Activated CD8-positive, alpha-beta T cell treated with anti-CD3 and anti-CD28 coated beads for 36 hours (primary cell): ENCODE measurements around the gene HK1. TPM values are rescaled to one million over a fixed set of nuclear protein-coding genes. Genes with fewer than 3 reads are reported as not detected.
"Not testable (repeated sequence)": the region's sequence is repeated elsewhere in the genome, so short reads cannot be mapped to it uniquely, and the experiment has no call there.

Source experiments
- ATAC-seq: fragments of 200-7000 bp; cut with Tn5 transposase; one replicate; pipeline ENCODE4 v1.10.0; 2021; ENCODE audit warnings: mild to moderate bottlenecking, moderate library complexity
- CTCF ChIA-PET: fragments of 350-600 bp; sonication (Branson Sonifier 250); formaldehyde crosslinking; loops from one replicate; lab custom pipeline; 2021; ENCODE audit warnings: antibody characterized with exemption; lab: Charles Lee
- POLR2A ChIA-PET: fragments of 350-600 bp; sonication (Branson Sonifier 250); formaldehyde crosslinking; loops from one replicate; lab custom pipeline; 2021; ENCODE audit warnings: antibody characterized with exemption; lab: Charles Lee
- DNase-seq: peaks from one replicate; pipeline ENCODE4 v3.0.0-alpha.2; 2020
- H3K27ac Mint-ChIP-seq: one replicate; pipeline ENCODE4 v1.8.0; 2021; ENCODE audit warnings: mild to moderate bottlenecking, mixed read lengths
- H3K27me3 Mint-ChIP-seq: one replicate; pipeline ENCODE4 v1.8.0; 2021; ENCODE audit warnings: mixed read lengths
- H3K36me3 Mint-ChIP-seq: one replicate; pipeline ENCODE4 v1.8.0; 2021; ENCODE audit warnings: low read depth, mixed read lengths
- H3K4me1 Mint-ChIP-seq: one replicate; pipeline ENCODE4 v1.8.0; 2021; ENCODE audit warnings: low read depth, mixed read lengths
- H3K4me3 Mint-ChIP-seq: one replicate; pipeline ENCODE4 v1.8.0; 2021; ENCODE audit warnings: mild to moderate bottlenecking, moderate library complexity, mixed read lengths
- H3K9me3 Mint-ChIP-seq: one replicate; pipeline ENCODE4 v1.8.0; 2021; ENCODE audit warnings: mixed read lengths
- intact Hi-C: fragments of 100-400 bp; cut with micrococcal nuclease; formaldehyde crosslinking; loops from one replicate; pipeline ENCODE4 v1.10.0; 2022
- total RNA-seq, 2 experiments: library from RNA; stranded (reverse); gene quantifications; one replicate each; pipeline ENCODE4 v1.2.3, GENCODE V29; 2021
- TF ChIP-seq, protein P1 (sequence below): fragments of 200-600 bp; IDR thresholded peaks from one replicate; pipeline ENCODE4 v1.8.0; 2022; ENCODE audit warnings: antibody characterized with exemption, mild to moderate bottlenecking

The HK1 gene
- total RNA-seq, 2 experiments from 2014 or later = 314 to 325 TPM

DNA sequence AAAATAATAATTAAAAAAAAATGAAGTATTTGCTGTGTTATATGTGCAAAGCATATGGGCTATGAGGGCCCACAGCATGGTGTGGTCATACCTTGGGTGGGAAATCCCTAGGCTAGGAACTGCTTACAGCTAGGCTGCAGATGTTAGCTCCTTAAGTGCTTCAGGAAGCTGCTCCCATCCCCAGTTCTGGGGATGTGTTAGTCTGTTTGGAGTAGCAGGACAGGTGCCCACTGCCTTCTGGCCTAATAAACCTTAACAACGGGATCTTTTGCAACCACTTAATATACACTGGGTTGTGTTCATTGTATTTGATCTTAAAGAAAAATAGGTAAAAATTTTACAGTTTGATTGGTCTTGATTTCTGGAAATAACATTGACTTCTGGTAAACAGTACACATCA is 46.3 kb downstream of the HK1 start:
- intact Hi-C loops = no loop called here
- POLR2A ChIA-PET = interaction anchor here (1.0 kb wide), 1 partner anchor 9 kb away, joined by 4 read pairs; no protein-coding TSS in a partner anchor

GRCh38 chr10:69325637-69326523 is 47.6 kb downstream of the HK1 start:
- CTCF ChIA-PET = interaction anchor here (1.7 kb wide), 1 partner anchor 82 kb away, joined by 3 read pairs; no protein-coding TSS in a partner anchor
- H3K36me3 Mint-ChIP-seq = peaks cover 52% of the 10 kb centered on the region
- POLR2A ChIA-PET = interaction anchor here (0.5 kb wide), 1 partner anchor 177 kb away, joined by 3 read pairs; no protein-coding TSS in a partner anchor
- H3K27me3 Mint-ChIP-seq, H3K4me3 Mint-ChIP-seq, intact Hi-C loops, H3K27ac Mint-ChIP-seq, H3K9me3 Mint-ChIP-seq, DNase-seq, ATAC-seq: not testable (repeated sequence)
- peaks cover 68% of the 10 kb centered on the region for H3K4me1 Mint-ChIP-seq

More for the DNA sequence above, 46.3 kb downstream of the HK1 start:
- TF ChIP-seq, protein P1, sequence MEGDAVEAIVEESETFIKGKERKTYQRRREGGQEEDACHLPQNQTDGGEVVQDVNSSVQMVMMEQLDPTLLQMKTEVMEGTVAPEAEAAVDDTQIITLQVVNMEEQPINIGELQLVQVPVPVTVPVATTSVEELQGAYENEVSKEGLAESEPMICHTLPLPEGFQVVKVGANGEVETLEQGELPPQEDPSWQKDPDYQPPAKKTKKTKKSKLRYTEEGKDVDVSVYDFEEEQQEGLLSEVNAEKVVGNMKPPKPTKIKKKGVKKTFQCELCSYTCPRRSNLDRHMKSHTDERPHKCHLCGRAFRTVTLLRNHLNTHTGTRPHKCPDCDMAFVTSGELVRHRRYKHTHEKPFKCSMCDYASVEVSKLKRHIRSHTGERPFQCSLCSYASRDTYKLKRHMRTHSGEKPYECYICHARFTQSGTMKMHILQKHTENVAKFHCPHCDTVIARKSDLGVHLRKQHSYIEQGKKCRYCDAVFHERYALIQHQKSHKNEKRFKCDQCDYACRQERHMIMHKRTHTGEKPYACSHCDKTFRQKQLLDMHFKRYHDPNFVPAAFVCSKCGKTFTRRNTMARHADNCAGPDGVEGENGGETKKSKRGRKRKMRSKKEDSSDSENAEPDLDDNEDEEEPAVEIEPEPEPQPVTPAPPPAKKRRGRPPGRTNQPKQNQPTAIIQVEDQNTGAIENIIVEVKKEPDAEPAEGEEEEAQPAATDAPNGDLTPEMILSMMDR = no peak
- peaks cover 71% of the 10 kb centered on the region for H3K4me1 Mint-ChIP-seq
- H3K9me3 Mint-ChIP-seq = no peaks in the 10 kb centered on the region
- ATAC-seq (no peak), DNase-seq (no peak)
- CTCF ChIA-PET = interaction anchor here (1.7 kb wide), 1 partner anchor 89 kb away, joined by 3 read pairs; no protein-coding TSS in a partner anchor
- H3K4me3 Mint-ChIP-seq = no peak overlapping the region
- H3K27me3 Mint-ChIP-seq = no peaks in the 10 kb centered on the region
- peak overlapping the region; percentile 25 for H3K27ac Mint-ChIP-seq
- peaks cover 53% of the 10 kb centered on the region for H3K36me3 Mint-ChIP-seq

DNA sequence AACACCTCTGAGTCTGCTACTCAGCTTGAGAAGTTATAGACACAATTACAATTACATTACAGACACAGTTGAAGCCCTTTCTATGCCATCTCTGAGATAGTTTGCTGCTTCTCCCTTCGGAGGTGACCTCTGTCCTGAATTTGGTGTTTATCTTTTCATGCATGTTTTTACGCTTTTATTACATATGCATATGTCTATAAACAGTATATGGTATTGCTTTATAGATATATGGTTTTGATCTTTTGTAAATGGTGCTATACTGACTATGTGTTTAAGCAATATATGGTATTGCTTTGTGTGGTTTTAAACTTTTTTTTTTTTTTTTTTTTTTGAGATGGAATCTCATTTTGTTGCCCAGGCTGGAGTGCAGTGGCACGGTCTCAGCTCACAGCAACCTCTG is 48.4 kb downstream of the HK1 start:
- CTCF ChIA-PET = interaction anchor here (0.9 to 1.7 kb wide), 5 partner anchors 17 to 87 kb away, joined by 3 to 5 read pairs (median 3); no protein-coding TSS in a partner anchor
- intact Hi-C loops = no loop called here
- ATAC-seq (no peak), DNase-seq (no peak)
- Mint-ChIP-seq H3K4me3 (peak overlapping the region; percentile 56), H3K36me3 (peaks cover 43% of the 10 kb centered on the region), H3K9me3 (no peaks in the 10 kb centered on the region), H3K27ac (no peak overlapping the region), H3K27me3 (no peaks in the 10 kb centered on the region), H3K4me1 (peaks cover 61% of the 10 kb centered on the region)
- TF ChIP-seq, protein P1 = no peak
- POLR2A ChIA-PET = interaction anchor here (1.4 to 2.2 kb wide), 2 partner anchors 8 to 9 kb away, joined by 4 to 11 read pairs; no protein-coding TSS in a partner anchor

DNA sequence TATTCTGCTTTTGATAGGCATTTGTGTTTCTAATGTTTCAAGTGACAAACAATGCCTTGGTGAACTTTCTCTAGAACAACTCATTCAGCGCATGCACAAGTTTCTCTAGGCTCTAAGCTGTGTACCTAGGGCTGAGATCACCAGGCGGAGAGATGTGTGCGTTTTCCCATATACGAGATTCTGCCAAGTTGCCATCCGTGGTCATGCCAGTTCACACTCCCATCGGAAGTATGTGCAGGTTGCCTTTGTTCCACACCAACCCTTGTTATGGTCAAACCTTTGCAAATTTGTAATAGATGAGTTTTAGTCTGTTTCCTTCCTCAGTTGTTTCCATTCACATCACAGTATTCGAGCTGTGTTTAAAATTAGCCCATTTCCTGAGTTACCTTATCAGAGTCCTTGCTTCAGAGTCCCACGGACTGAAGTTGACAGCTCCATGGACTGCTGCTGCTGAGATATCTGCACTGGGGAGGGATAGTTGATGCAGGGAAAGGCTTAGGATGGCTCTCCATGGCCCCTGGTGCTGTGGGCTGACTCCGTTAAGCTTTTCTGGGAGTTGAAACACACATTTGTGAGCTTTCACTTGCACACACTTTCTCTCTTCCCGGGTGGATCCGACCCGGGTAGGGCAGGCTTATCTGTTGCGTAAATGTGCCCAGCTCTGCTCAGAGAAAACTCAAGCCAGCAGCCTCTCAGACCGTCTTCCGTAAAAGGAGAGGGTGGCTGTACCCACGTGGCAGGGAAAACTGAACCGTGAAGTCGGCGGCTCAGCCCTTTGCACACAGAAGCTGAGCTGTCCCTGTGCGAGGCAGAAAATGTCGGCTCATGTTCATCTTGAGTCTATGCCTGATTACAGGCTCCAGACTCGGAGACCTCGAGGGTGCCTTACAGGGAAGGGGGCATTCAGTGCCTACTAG is 49.4 kb downstream of the HK1 start:
- H3K36me3 Mint-ChIP-seq = peaks cover 45% of the 10 kb centered on the region

More for the DNA sequence above, 49.4 kb downstream of the HK1 start:
- peak; percentile 35 for DNase-seq
- Mint-ChIP-seq H3K4me3 (peak overlapping the region; percentile 56), H3K9me3 (no peaks in the 10 kb centered on the region), H3K27ac (peak overlapping the region; percentile 75), H3K27me3 (no peaks in the 10 kb centered on the region), H3K4me1 (peaks cover 60% of the 10 kb centered on the region)
- TF ChIP-seq, protein P1 = no peak
- POLR2A ChIA-PET = interaction anchor here (0.7 to 2.2 kb wide), 8 partner anchors 9 to 23 kb away, joined by 3 to 11 read pairs (median 3); no protein-coding TSS in a partner anchor
- peak; percentile 65 for ATAC-seq
- CTCF ChIA-PET = interaction anchor here (0.9 to 1.7 kb wide), 5 partner anchors 16 to 88 kb away, joined by 3 to 5 read pairs (median 3); no protein-coding TSS in a partner anchor
- intact Hi-C loops = no loop called here
